Measurements from ENCODE around the gene PRKAG2. TPM values are rescaled to one million over a fixed set of nuclear protein-coding genes. Genes with fewer than 3 reads are reported as not detected.

The PRKAG2 gene
- polyA plus RNA-seq, 1 of the 3 experiments (the other 2 are of a cell fraction): 51.6 TPM

DNA sequence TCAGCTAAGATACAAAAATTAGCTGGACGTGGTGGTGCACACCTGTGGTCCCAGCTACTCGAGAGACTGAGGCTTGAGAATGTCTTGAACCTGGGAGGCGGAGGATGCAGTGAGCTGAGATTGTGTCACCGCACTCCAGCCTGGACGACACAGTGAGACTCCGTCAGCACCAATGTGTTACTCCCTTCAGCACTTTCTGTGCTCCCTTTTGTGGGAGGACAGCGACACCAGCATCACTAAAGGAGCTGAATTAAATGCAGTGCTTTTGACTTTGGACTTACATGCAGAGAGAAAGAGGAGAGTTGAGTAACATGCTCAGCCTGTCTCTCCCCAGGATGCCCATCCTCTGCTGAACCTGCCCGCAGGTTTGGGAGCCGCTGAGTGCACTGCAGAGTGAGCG, 265.0 kb downstream of the PRKAG2 start:
- Histone ChIP-seq H3F3A (replicated peaks; ENCODE audit: insufficient read depth) (peaks cover 4% of the 10 kb centered on the region), H3K9me2 (no peaks in the 10 kb centered on the region), H3K9me3 (no peaks in the 10 kb centered on the region), H3K4me2 (no peak overlapping the region), H3K9ac (no peak overlapping the region), H3K79me2 (ENCODE audit: insufficient read depth) (peaks cover 83% of the 10 kb centered on the region; the same call in 1 of the 2 replicates), H3K36me3 (replicated peaks in 1 of 2; ENCODE audit: control insufficient read depth in 1 of 2, insufficient read depth in 2 of 2, low read length in 1 of 2) (peaks cover 0 to 7% of the 10 kb centered on the region in 2 experiments), H2AFZ (ENCODE audit: low read depth) (no peak overlapping the region), H3K4me3 (ENCODE audit: low read depth in 2 of 2, low read length in 1 of 2) (no peak overlapping the region), H3K27me3 (ENCODE audit: insufficient read depth) (no peaks in the 10 kb centered on the region), H4K20me1 (ENCODE audit: insufficient read depth) (peaks cover 18% of the 10 kb centered on the region), H3K27ac (ENCODE audit: low read depth in 2 of 2, low read length in 1 of 2) (no peak overlapping the region), H3K4me1 (ENCODE audit: control insufficient read depth in 1 of 2, insufficient read depth in 2 of 2, low read depth in 1 of 2, low read length in 1 of 2) (no peaks in the 10 kb centered on the region)
- TF ChIP-seq SIN3A (IDR thresholded peaks at IDR 0.05; ENCODE audit: borderline replicate concordance, low read depth, low read length): no peak
- no peak for TF ChIP-seq RXRA (IDR thresholded peaks at IDR 0.05; ENCODE audit: borderline replicate concordance, low read depth)
- TF ChIP-seq SMC3 (IDR thresholded peaks at IDR 0.05; ENCODE audit: low read depth, low read length): no peak
- no peak for TF ChIP-seq GATA2 (CRISPR knock-in tag; IDR thresholded peaks at IDR 0.05)
- no peak for TF ChIP-seq IRF3 (IDR thresholded peaks at IDR 0.05; ENCODE audit: low read depth, low read length)
- no peak for TF ChIP-seq CTCF (IDR thresholded peaks at IDR 0.05)
- no peak for TF ChIP-seq GABPA (IDR thresholded peaks at IDR 0.05; ENCODE audit: low read depth)
- no peak for TF ChIP-seq MAX (IDR thresholded peaks at IDR 0.05; ENCODE audit: low read depth)
- no peak for TF ChIP-seq FOSL2 (IDR thresholded peaks at IDR 0.05; ENCODE audit: borderline replicate concordance, low read depth)
- TF ChIP-seq MEF2A (IDR thresholded peaks at IDR 0.05; ENCODE audit: borderline replicate concordance, low read depth): no peak
- no peak for TF ChIP-seq EZH2phosphoT487 (IDR thresholded peaks at IDR 0.05; ENCODE audit: borderline replicate concordance, low read depth)
- no peak for TF ChIP-seq NRF1 (IDR thresholded peaks at IDR 0.05; ENCODE audit: low read depth, low read length)
- no peak for TF ChIP-seq TAF1 (IDR thresholded peaks at IDR 0.05; ENCODE audit: borderline replicate concordance, low read depth, low read length)
- POLR2A ChIA-PET: no interaction called here
- CTCF ChIA-PET: interaction anchor here (0.6 to 3.3 kb wide), 9 partner anchors 8 to 243 kb away, joined by 3 to 19 read pairs (median 3); no protein-coding TSS in a partner anchor
- no peak for DNase-seq
- whole genome bisulfite sequencing (ENCODE audit: low lambda C conversion rate): 97% methylated on average over 9 of the region's 10 CpGs

DNA sequence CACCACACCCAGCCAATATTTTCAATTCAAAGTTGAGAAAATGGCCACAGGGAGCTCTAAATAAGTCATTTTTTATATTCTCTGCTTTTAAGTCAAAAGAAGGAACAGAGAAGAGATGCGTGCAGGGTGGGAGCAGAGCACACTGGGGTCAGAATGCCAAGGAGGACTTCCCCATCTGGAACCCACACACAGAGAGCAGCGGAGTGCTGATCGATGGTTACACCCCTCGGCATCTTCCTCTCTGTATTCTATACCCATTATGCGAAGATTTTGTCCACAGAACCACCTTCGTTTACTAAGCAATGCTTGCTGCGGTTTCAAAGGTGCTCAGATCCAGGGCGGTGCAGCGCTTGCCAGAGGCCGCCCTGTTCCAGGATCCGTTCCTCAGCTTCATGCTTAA, 265.9 kb downstream of the PRKAG2 start:
- Histone ChIP-seq H3K36me3 (replicated peaks in 1 of 2; ENCODE audit: control insufficient read depth in 1 of 2, insufficient read depth in 2 of 2, low read length in 1 of 2) (peaks cover 0 to 7% of the 10 kb centered on the region in 2 experiments), H3K9me2 (no peaks in the 10 kb centered on the region), H3K27ac (ENCODE audit: low read depth in 2 of 2, low read length in 1 of 2) (no peak overlapping the region), H4K20me1 (ENCODE audit: insufficient read depth) (peaks cover 12% of the 10 kb centered on the region), H3K4me3 (ENCODE audit: low read depth in 2 of 2, low read length in 1 of 2) (no peak overlapping the region), H3K9me3 (no peaks in the 10 kb centered on the region), H3K9ac (no peak overlapping the region), H3K79me2 (ENCODE audit: insufficient read depth) (peaks cover 83% of the 10 kb centered on the region), H3K4me2 (no peak overlapping the region), H2AFZ (ENCODE audit: low read depth) (no peak overlapping the region), H3K27me3 (ENCODE audit: insufficient read depth) (no peaks in the 10 kb centered on the region), H3F3A (replicated peaks; ENCODE audit: insufficient read depth) (peaks cover 6% of the 10 kb centered on the region), H3K4me1 (ENCODE audit: control insufficient read depth in 1 of 2, insufficient read depth in 2 of 2, low read depth in 1 of 2, low read length in 1 of 2) (no peaks in the 10 kb centered on the region)
- DNase-seq: no peak
- WGBS (ENCODE audit: low lambda C conversion rate): 97% methylated on average over 11 of the region's 11 CpGs
- TF ChIP-seq NFIC (IDR thresholded peaks at IDR 0.05; ENCODE audit: borderline replicate concordance) (no peak), GATA2 (CRISPR knock-in tag; IDR thresholded peaks at IDR 0.05) (no peak), EP300 (IDR thresholded peaks at IDR 0.05; ENCODE audit: borderline replicate concordance in 1 of 2, low read depth in 1 of 2, low read length in 1 of 2) (no peak), CHD2 (IDR thresholded peaks at IDR 0.05; ENCODE audit: low read length, partially characterized antibody) (no peak), GABPA (IDR thresholded peaks at IDR 0.05; ENCODE audit: low read depth) (no peak), MXI1 (IDR thresholded peaks at IDR 0.05; ENCODE audit: low read depth, low read length) (no peak), ELF1 (IDR thresholded peaks at IDR 0.05) (no peak), FOXM1 (IDR thresholded peaks at IDR 0.05; ENCODE audit: low read depth) (no peak), YY1 (IDR thresholded peaks at IDR 0.05; ENCODE audit: low read depth) (no peak), TCF12 (IDR thresholded peaks at IDR 0.05) (no peak)
- POLR2A ChIA-PET: no interaction called here
- CTCF ChIA-PET: interaction anchor here (1.1 to 3.3 kb wide), 4 partner anchors 9 to 32 kb away, joined by 3 to 19 read pairs (median 6); no protein-coding TSS in a partner anchor
